Daoy (cell line): Measurements from ENCODE around the gene TP53I11. TPM values are rescaled to one million over a fixed set of nuclear protein-coding genes. Genes with fewer than 3 reads are reported as not detected.

Experiments used
- DNase-seq: peaks from one replicate; pipeline ENCODE4 v3.0.0-alpha.2; 2015; ENCODE audit warnings: low read depth
- total RNA-seq: library from RNA; depleted of rRNA; stranded (reverse); fragments of >200 nt; shearing (Covaris generic); gene quantifications from 2 replicates; pipeline ENCODE4 v1.2.3, GENCODE V29; 2014; rRNA removed

The TP53I11 gene, protein sequence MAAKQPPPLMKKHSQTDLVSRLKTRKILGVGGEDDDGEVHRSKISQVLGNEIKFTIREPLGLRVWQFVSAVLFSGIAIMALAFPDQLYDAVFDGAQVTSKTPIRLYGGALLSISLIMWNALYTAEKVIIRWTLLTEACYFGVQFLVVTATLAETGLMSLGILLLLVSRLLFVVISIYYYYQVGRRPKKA
- total RNA-seq: 10.1 and 11.2 TPM in 2 replicates

DNA sequence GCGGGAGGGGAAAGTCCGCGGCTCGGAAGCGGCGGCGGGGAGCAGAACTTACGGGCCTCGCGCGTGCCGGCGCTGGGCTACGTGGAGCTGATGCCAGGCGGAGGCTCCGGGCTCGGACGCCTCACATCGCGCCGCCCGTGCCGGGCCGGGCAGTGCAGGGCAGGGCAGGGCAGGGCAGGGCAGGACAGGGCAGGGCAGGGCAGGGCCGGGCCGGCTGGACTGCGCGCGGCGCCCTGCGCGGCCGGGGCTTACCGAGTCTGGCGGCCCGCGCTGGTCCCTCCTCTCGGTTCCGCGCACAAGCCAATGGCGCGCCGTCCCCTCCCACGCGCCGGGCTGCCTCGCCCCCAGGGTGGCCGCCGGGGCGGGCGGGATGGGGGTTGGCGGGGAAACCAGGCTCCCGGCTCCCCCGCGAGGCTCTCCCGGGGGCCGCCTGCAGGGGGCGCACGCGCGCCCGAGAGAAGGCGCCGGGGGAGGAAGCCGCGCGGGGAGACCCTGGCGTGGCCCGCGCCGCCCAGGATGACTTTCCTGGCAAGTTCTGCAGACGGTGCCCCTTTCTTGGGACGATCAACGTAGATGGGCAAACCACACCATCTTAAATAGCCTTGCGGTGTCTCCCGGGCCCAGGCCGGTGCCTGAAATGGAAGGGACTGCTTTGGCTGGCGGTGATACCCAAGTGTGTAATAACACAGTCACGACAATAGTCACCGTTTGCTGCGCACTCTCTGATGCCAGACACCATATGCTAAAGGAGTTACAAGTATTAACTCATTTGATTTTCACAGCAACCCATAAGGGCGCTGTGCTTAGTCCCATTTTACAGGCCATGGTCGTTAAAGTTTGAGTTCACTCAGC, at the start of gene TP53I11:
Gene TP53I11, minus strand, starts transcription at position 259 of the 852 bp plus-strand sequence. CDS start 12,548 bp downstream, outside the sequence.
- DNase-seq: peak; percentile 76

GRCh38 chr11:44999068-44999467, 48.4 kb upstream of the TP53I11 start:
- no peak for DNase-seq

- DNase-seq: no peak
Measured at GRCh38 chr11:44998051-44998450, 47.4 kb upstream of the TP53I11 start.

DNA sequence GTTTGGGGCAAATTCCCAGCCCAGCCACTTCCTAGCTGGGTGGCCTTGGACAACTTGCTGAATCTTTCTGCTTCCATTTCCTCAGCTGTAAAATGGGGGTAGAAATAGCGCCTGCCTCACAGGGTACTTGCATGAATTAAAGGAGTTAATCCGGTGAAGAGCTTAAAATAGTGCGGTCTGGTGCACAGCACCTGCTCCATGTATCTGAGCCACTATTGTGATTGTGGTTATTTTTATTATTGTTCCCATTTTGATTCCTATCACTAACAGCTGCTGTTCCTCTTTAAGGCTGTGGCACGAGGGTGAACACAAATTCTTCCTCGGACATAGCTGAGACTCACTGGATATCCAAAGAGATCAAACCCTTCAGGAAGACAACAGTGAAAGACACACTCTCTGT, 46.9 kb upstream of the TP53I11 start:
- no peak for DNase-seq

DNA sequence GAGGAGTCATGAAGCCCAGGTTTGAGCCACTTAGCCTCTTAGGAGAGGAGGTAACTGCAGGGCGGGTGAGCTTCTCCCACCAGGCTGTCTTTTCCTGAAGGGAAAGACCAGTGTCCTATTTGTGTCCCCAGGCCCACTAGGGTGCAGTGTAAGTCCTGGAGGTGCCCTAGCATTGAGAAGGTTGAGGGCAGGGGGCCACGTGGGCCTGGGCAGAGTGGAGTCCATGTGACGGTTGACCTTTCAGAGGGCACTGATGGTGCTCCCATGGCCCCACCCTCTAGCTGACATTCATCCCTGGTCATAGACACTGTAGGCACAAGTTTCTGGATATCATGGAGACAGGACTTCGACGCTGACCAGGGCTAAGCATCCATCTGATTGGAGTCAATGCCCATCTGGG, 44.1 kb upstream of the TP53I11 start:
- DNase-seq: no peak

DNA sequence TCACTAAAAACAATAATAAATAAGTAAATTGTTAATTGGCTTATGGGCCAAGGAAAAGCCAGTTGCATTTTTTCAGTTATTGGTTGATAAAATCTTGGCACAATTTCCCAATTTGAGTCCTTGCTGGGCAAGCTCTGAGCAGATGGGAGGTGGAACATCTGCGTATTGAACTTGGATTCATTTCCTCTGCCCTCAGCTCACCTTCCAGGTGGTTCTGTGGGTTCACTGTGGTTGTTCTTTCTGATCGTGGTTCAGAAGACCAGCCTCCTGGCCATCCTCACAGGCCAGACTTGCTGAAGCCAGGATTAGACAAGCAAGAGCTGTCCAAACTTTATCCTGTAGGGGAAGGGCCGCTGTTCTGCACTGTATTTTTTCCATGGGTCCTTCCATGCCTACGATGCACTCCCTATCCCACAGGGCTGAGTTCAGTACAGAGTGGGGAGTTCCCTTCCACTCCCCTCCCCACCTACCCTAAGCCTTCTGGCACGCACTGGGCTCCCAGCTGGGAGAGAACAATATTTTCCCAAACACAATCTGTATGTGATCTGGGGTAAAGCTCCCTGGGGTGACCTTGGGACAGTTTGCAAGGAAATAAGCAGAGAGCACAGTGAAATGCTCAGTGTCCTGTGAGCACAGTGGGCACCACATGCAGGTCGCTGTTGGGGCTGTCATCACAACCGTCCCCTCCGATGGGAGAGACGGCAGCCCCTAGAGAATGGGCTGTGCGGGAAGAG, 43.5 kb upstream of the TP53I11 start:
- no peak for DNase-seq

GRCh38 chr11:44992774-44993173, 42.1 kb upstream of the TP53I11 start:
- no peak for DNase-seq

DNA sequence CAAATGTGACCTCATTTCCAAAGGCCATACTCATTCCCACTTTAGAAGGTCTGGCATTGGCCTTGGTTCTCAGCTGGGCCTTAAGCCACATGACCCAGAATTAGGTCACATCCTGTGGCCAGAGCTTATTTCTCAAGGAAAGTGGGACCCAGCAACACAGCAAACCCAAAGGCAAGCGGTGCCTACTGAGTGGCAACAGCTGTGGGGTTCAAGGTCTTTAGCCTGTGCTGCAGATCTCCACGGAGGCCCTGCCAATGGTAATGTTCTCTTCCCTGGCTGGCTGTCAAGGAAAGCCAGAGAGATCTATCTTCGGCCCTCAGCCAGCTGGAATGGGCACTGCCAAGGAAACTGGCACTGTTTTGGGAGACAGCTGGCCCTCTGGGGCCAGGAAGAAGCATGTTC, 41.5 kb upstream of the TP53I11 start:
- DNase-seq: no peak

GRCh38 chr11:44990665-44991064, 40.0 kb upstream of the TP53I11 start:
- DNase-seq: no peak

DNA sequence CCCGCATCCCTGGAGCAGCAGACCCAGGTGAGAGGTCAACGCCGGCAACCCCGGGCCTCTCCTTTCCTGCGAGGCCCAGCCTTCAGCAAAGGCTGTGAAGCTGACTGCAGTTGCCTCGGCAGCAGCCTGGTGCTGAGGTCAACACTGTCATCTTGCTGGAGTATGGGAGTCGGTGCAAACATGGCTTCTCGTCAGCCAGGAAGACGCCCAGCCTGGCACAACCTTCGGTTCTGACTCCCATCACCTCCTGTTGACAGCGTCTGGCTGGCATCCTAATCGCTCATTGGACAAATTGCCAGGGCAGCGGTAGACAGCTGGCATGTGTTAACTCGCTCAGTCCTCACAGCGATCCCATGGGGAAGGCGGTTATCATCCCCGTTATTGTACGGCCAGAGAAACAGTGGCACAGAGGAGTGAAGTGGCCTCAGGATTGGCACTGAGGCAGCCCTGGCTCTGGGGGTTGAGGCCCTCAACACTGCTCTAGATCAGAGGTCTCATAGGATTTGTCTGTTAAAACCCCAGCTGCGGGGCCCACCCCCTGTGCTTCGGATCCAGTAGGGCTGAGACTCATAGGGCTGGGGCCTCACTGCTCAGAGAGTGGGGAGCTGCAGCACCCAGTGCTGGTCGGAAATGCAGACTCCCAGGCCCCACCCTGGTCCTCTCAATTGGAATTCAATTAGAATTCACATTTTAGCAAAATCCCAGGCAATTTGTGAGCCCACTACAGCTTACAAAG, 39.3 kb upstream of the TP53I11 start:
- DNase-seq: no peak

DNA sequence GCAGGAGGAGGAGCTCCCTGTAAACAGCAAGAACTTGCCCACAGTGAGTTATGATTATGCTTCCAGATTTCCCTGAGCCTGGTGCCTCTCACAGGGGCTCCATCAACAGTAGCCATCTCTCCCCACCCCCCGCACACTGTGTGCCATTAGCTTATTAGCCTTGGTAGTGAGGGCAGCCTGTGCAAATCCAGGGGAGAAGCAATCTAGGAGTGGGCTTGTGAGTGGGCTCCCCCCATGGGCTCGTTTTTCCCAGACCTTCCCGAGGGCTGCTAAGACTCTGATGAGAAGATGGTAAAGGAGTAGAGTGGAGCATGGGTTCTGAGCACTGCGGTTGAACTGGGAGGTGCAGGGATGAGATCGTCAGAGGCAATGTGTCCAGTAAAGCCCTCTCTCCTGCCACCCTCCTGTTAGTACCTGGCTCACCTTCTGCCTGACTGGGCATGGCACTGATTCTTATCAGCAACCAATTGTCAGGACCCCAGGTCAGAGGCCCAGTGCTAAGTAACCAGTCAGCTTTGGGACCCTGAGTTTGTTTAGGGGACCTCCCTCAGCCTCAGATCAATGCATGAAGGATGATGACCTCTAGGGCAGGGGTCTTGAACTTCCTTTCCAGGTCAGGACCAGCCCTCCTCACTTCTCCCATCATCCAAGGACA, 38.4 kb upstream of the TP53I11 start:
- DNase-seq: no peak

DNA sequence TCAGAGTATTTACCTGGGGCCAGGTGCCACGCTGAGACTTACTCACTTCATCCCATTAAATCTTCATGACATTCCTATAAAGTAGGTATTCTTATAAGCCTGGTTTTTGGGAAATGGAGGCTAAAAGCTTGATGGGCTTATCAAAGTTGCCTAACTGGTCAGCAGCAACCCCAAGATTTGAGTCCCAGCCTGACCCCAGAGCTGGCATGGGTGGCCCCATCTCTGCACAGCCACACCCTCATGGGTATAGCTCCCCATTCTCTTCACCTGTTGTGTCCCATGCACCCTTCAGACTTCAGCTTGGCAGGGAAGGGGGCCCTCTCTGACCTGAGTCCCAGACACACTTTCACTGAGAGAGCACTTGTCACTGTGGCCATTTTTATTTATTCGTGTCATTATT, 37.4 kb upstream of the TP53I11 start:
- no peak for DNase-seq

- no peak for DNase-seq
Measured at GRCh38 chr11:44987506-44987905, 36.8 kb upstream of the TP53I11 start.

GRCh38 chr11:44986315-44986714, 35.6 kb upstream of the TP53I11 start:
- no peak for DNase-seq

GRCh38 chr11:44985721-44986120, 35.0 kb upstream of the TP53I11 start:
- DNase-seq: no peak

- no peak for DNase-seq
Measured at GRCh38 chr11:44983786-44984185, 33.1 kb upstream of the TP53I11 start.

DNA sequence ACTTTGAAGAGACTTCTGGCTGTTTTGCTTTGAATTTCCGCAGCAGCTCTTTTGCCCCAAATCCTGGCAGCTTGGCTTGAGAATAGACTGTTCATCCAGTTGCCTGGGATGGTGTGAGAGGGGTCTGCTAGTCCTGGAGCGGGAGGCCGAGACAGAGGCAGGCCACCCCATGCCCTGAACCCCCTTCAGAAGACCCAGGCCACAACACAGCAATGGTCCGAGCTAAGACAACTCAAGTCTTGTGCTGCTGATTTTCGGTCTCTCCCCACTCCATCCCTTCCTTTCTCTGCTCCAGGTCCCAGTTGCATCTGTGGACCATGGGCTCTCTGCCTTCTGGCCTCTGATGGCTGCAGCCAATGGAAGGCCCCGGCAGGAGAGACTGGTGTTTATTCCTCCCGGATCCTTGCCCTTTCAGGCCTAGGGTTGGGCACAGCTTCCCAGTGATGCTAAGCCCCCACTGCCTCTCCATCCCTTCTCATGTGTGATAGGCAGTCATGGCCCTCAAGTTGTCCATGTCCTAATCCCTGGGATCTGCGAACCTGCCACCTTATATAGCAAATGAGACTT, 31.9 kb upstream of the TP53I11 start:
- DNase-seq: no peak

GRCh38 chr11:44980533-44981427, 30.1 kb upstream of the TP53I11 start:
- no peak for DNase-seq

- DNase-seq: no peak
Measured at GRCh38 chr11:44979543-44980399, 29.1 kb upstream of the TP53I11 start.
